Ovary (tissue), 9 donors: ENCODE data around the gene PHETA2. TPM values are rescaled to one million over a fixed set of nuclear protein-coding genes. Genes with fewer than 3 reads are reported as not detected.

Source experiments
- DNase-seq, 5 donors: peaks; one replicate each; pipeline ENCODE4 v3.0.0-alpha.2; 2019 to 2020
- H3K27ac ChIP-seq, 2 donors: fragments of 200-600 bp; one replicate each; pipeline versions ENCODE4 v1.5.1 to v1.8.0; 2019 to 2022
- H3K27me3 ChIP-seq: fragments of 200-600 bp; one replicate; pipeline ENCODE4 v1.8.0; 2022
- H3K36me3 ChIP-seq: fragments of 200-600 bp; sonication (generic); one replicate; pipeline ENCODE4 v1.5.1; 2019
- H3K4me1 ChIP-seq: one replicate; pipeline ENCODE4 v1.8.1; 2013; ENCODE audit warnings: mild to moderate bottlenecking, moderate library complexity; ENCODE audit not compliant: insufficient read depth
- H3K4me3 ChIP-seq: fragments of 200-600 bp; sonication (generic); one replicate; pipeline ENCODE4 v1.5.1; 2017
- H3K9me3 ChIP-seq, 2 donors: fragments of 200-600 bp in 1 of 2; sonication (generic) in 1 of 2; one replicate each; pipeline versions ENCODE4 v1.5.1 to v1.8.1; 2013 to 2019; ENCODE audit warnings: mild to moderate bottlenecking in 1 of 2, moderate library complexity in 1 of 2
- CTCF ChIP-seq, 3 donors: fragments of 450-650 bp in 2 of 3; fragments of 200-600 bp in 1 of 3; IDR thresholded peaks; one replicate each; pipeline versions ENCODE4 v1.5.1 to v1.8.0; 2016 to 2022; ENCODE audit warnings: antibody characterized with exemption in 3 of 3, mild to moderate bottlenecking in 1 of 3
- EP300 ChIP-seq: sonication (generic); formaldehyde crosslinking; IDR thresholded peaks from one replicate; pipeline ENCODE4 v1.6.1; 2017; ENCODE audit warnings: antibody characterized with exemption
- POLR2A ChIP-seq: fragments of 450-650 bp; IDR thresholded peaks from one replicate; pipeline ENCODE4 v1.6.1; 2017; ENCODE audit warnings: antibody characterized with exemption, mild to moderate bottlenecking, moderate library complexity
- WGBS, 3 donors: extraction: QIAGEN DNeasy Blood & Tissue Kit in 1 of 3; methylation state at CpG; one replicate each; pipeline versions ENCODE4 v1.1.5 to v1.1.7; 2013 to 2017; 5-methylcytosine and 5-hydroxymethylcytosine counted together
- intact Hi-C, 4 donors: fragments of 100-400 bp; cut with DNase I; formaldehyde crosslinking; loops; one replicate each; pipeline versions ENCODE4 v1.11.0 to v1.15.1; 2022 to 2023
- polyA plus RNA-seq, 2 donors: library from polyadenylated mRNA; stranded (reverse); fragments of 200-250 nt in 1 of 2; fragments of 350-450 nt in 1 of 2; fragmentation: Illumina TruSeq in 1 of 2; extraction: RNeasy Lipid Tissue Mini Kit (QIAGEN cat#74804) in 1 of 2; gene quantifications; one replicate each; pipeline ENCODE4 v1.2.3, GENCODE V29; 2013 to 2014
- total RNA-seq, 7 donors: library from RNA; depleted of rRNA in 2 of 7; stranded (reverse); fragments of >200 nt in 2 of 7; fragmentation: NEBNext Ultra II Directional in 3 of 7; extraction: Animal tissue kit (Norgen Biotek cat#: 25700) in 3 of 7; gene quantifications; one replicate each; pipeline versions ENCODE4 v1.1.0 to v1.2.4, GENCODE V29; 2016 to 2023
- donor health status: DM: no; HTN: no; CAD: no; lungs with moderate emphysema.
- donor health status: DM: no; HTN: no; CAD: no.
- donor health status: Bipolar disorder and iron deficiency.
- donor health status: DM: yes; HTN: yes; CAD: no.
- donor health status: DM: no; HTN: no; CAD: no.
- donor health status: DM: yes; HTN: yes; CAD: no.

PHETA2 gene
- total and polyA plus RNA-seq, 9 donors: 3.4 to 10.2 (median 8.0) TPM

- Histone ChIP-seq H3K36me3 (no peaks in the 10 kb centered on the region), H3K27ac (no peak overlapping the region), H3K9me3 (no peaks in the 10 kb centered on the region), H3K4me3 (no peak overlapping the region), H3K27me3 (no peaks in the 10 kb centered on the region), H3K4me1 (no peaks in the 10 kb centered on the region)
- TF ChIP-seq POLR2A (no peak), CTCF (IDR thresholded peaks at IDR 0.05) (no peak), EP300 (no peak)
- peak in 1 of 5 donors; percentile 10 for DNase-seq
- WGBS, 3 donors: 93 to 96% (median 94%) methylated on average over 7 of the region's 7 CpGs
- intact Hi-C loops: no loop called here
Observed at GRCh38 chr22:42066126-42066761, 7.8 kb upstream of the PHETA2 start.

DNA sequence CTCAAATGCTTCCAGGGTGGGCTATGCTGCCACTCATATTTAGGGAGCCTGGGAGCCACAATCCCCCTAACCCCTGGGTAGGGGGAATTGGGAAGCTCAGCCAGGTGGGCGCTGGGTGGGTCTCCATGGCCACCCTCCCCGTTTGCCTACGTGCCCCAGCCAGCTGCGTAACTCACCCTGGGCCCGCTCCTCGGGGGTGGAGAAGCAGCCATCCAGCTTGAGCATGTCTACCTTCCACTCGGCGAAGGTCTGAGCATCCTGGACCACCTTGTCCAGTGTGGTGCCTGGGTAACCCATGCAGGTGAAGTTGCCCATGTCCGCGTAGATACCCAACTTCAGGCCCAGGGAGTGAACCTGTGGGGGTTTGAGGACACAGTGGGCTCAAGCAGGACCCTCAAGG, 7.1 kb upstream of the PHETA2 start:
- no peaks in the 10 kb centered on the region for H3K9me3 ChIP-seq
- no peaks in the 10 kb centered on the region for H3K36me3 ChIP-seq
- no peak overlapping the region for H3K27ac ChIP-seq
- peak in 1 of 5 donors; percentile 14 for DNase-seq
- H3K27me3 ChIP-seq: no peaks in the 10 kb centered on the region
- no peaks in the 10 kb centered on the region for H3K4me1 ChIP-seq
- no peak for TF ChIP-seq EP300
- TF ChIP-seq CTCF (IDR thresholded peaks at IDR 0.05): no peak
- no peak for TF ChIP-seq POLR2A
- intact Hi-C loops: no loop called here
- H3K4me3 ChIP-seq: no peak overlapping the region
- WGBS, 3 donors: 88 to 94% (median 92%) methylated on average over 10 of the region's 10 CpGs

GRCh38 chr22:42067671-42068251, 6.3 kb upstream of the PHETA2 start:
- Histone ChIP-seq H3K9me3 (no peaks in the 10 kb centered on the region), H3K36me3 (no peaks in the 10 kb centered on the region), H3K4me3 (no peak overlapping the region), H3K27ac (no peak overlapping the region), H3K27me3 (no peaks in the 10 kb centered on the region), H3K4me1 (no peaks in the 10 kb centered on the region)
- 86 to 92% (median 90%) methylated on average over 14 of the region's 14 CpGs for WGBS, 3 donors
- TF ChIP-seq CTCF (IDR thresholded peaks at IDR 0.05) (no peak), POLR2A (no peak), EP300 (no peak)
- intact Hi-C loops: no loop called here
- DNase-seq: peak in 1 of 5 donors; percentile 15

DNA sequence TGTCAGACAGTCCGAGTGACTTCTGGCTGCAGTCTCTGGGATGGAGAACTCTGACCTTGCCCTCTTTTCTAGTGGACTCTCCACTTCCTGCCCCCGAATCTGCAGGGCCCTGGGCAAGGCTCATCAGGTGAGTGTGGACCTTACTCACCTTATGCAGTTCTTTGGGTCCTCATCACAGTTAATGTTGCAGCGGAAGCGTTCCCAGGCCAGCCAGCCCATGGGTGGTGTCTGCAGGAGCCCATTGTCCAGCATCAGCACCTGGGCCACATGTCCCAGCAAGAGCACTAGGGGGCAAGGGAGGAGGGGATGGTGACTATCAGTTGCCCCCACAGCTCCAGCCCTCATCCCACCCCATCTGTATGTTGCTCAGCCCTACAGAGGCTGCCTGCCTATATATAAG, 5.8 kb upstream of the PHETA2 start:
- H3K4me1 ChIP-seq: no peaks in the 10 kb centered on the region
- no peak overlapping the region for H3K27ac ChIP-seq
- H3K4me3 ChIP-seq: no peak overlapping the region
- no peak for TF ChIP-seq EP300
- TF ChIP-seq POLR2A: no peak
- no peak for TF ChIP-seq CTCF (IDR thresholded peaks at IDR 0.05)
- 94 to 96% (median 95%) methylated on average over 4 of the region's 4 CpGs for WGBS, 3 donors
- H3K36me3 ChIP-seq: no peaks in the 10 kb centered on the region
- H3K27me3 ChIP-seq: no peaks in the 10 kb centered on the region
- DNase-seq: peak in 1 of 5 donors; percentile 13
- intact Hi-C loops: no loop called here
- no peaks in the 10 kb centered on the region for H3K9me3 ChIP-seq
